ENCODE data around the gene MICAL1. TPM values are rescaled to one million over a fixed set of nuclear protein-coding genes. Genes with fewer than 3 reads are reported as not detected.

Gene MICAL1
- polyA plus RNA-seq, 3 donors: 6.8 to 30.3 (median 21.2) TPM

DNA sequence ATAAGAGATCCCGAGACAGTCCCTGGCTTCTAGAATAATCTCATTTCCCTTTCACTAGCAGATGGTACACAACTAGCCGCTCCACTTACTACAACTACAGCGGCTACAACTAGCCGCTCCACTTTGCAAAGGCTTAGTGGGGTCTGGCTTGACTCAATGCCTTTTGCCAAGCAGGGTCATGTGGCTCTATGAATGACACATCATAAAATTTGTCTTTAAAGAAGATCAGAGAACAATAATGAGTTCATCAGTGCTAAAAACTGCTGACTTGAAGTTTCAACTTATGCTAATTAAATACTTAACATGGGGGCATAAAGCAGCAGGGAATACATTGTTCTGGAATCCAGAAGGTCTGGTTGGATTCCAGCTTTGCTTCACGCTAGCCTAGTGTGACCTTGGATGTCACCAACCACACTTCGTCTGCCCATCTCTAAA lies 2.0 kb upstream of the MICAL1 start:
- H3K27ac ChIP-seq (ENCODE audit: low read depth, low read length): no peak overlapping the region
- 77 to 92% (median 88%) methylated on average over 6 of the region's 6 CpGs for WGBS, 3 donors

DNA sequence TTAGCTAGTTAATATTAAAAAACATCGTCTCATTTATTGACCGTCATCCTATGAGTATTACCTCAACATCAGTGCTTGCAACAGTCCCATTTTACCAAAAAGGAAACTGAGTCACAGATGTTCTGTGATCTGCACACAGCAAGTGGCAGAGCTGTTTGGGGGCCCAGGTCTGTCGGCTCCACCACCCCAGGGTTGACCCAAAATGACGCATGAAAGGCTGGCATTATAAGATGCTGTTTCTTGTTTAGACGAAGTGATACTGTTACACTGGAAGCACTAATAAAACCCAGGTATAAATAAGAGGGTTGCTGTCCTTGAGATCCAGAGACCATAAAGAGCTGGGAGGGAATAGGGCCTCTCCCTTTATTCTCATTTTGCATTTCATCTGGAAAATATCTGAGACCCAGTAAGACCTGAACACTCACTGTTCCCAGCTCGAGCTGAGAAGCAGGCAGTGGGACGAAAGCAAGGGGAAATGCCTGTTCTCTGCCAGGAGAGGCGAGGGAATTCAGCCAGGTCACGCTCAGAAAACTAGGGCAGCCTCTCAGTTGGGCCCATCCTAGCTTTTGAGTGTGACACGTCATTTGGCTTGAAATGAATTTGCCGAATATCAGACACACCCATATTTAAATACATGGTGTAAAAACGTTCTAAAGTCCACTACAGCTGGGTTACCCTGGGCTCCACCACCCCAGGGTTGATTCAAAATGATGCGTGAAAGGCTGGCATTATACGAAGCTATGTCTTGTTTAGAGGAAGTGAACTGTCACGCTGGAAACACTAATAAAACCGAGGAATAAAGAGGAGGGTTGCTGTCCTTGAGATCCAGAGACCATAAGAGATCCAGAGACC lies 1.4 kb upstream of the MICAL1 start:
- 56 to 75% (median 64%) methylated on average over 16 of the region's 16 CpGs for WGBS, 3 donors

DNA sequence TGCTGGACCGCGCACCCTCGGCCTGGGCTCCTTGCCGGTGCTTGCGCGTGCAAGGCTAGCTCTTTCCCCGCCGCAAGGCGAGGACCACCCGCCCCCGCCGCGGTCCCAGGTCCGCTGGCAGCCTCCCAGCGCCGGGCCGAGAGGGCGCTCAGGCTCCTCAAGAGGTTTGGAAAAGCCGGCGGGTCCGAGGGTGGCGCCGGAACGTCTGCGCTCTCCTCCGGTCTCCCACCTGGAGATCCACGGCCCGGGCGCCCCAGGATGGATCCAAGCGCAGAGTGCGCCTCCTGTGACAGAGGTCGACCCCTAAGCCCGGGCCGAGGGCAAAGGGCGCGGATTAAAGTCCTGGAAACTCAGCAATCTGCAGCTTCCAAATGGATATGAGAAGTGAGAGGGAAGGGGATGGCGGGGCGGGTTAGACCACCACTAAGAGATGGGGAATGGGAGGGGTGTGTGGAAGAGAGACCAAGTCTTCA lies 575 bp upstream of the MICAL1 start:
- H3K27ac ChIP-seq (ENCODE audit: low read depth, low read length): no peak overlapping the region
- 10 to 14% (median 13%) methylated on average over 35 to 38 of the region's 38 CpGs for WGBS, 3 donors

More for the DNA sequence above, 1.4 kb upstream of the MICAL1 start:
- H3K27ac ChIP-seq (ENCODE audit: low read depth, low read length): no peak overlapping the region

DNA sequence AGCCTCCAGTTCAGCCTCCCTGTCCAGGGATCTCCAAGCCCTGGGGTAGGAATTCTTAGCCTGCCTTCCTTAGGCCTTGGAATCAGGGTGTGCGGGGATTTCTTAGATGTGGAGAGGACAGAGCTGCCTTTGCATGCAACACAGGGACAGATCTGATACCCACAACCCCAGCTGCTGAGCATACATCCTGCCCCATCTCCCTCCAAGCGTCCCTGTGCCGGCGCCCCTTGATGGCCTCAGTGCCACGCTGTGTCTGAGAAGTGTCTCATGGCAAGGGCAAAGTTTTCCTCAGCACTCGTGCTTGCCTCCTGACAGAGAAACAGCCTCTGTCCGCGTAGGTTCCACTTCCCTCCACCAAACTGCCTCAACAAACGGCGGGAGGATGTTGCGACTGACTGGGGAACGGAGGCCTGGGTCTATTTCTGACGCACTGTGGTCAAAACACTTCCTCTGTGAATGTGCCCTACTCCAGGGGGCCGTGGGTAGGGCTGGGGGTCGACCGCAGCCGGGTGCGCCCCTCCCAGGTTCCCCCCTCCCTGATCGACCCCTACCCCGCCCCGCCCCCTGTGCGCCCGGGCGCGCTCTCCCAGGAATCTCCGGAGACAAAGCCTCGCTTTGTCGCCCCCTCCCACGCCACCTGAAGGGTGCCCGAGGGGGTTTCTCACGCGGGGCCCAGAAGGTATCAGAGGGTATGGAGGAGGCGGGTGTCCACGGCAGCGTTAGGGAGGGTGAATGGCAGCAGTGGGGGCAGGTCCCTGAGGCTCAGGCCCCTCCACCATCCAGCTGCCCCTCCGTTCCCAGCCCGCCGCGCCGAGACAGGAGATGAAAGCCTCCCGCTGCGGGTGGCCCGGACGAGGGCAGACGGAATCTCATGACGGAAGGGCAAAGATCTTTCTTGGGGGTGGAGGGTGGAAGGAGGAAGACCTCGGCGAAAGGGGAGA lies 806 bp downstream of the MICAL1 start:
- H3K27ac ChIP-seq (ENCODE audit: low read depth, low read length): no peak overlapping the region
- WGBS, 3 donors: 5 to 18% (median 6%) methylated on average over 47 to 48 of the region's 48 CpGs

DNA sequence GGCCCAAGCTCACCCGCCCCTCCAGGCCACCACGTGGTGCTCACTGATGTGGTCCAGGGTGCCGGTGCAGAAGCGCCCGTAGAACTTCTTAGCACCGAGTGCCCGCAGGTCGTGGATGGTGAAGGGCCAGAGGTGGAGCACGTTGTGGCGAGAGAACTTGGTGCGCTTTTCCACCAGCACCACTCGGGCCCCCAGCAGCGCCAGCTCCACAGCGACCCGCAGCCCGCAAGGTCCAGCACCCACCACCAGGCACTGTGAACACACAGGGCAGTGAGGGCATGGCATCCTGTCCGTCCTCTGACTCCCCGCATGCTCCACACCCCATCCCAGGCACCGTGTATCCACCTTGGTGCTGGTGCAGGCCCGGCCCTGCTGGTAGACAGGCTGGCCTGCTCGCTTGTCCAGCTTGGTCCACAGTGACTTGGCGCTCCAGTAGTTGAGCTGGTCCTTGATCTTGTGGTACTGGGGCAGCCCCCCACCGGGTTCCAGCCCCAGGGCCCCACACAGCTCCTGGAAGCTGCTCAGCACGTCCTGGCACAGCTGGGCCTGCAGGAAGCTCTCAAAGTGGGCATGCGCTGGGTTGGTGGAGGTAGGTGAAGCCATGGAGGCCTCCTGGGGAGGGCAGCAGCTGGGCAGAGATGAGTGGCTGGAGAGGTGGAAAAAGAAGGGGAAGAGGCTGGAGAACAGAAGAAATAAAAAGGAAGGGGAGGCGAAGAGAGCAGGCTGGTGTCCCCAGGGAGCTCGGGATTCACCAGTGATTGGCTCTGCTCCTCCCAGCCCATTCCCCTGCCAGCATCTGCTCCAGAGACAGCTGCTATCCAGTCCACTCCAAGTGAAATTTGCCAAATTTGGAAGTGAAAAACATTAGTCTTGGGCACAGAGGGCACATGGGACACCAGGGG lies 1.7 kb downstream of the MICAL1 start:
- H3K27ac ChIP-seq (ENCODE audit: low read depth, low read length): no peak overlapping the region
- 88 to 91% (median 89%) methylated on average over 26 to 27 of the region's 27 CpGs for WGBS, 3 donors

DNA sequence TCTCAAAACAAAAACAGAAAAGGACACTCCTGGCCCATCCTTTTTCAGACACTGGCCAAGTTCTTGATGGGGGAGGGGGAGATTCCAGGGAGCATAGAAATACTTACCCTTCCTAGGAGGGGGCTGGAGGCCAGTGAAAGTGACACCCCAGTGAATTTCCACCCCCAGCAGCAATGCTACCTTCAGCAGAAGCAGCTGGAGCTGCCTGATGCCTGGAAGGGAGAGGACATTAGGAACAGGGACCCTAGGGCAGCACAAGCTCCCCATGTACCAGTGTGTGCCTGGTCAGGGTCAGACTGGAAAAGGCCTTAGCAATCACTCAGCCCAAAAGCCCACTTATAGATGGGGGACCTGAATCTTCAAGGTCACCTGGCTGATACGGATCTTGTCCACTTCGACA lies 2.4 kb downstream of the MICAL1 start:
- WGBS, 3 donors: 83 to 93% (median 87%) methylated on average over 2 of the region's 2 CpGs

DNA sequence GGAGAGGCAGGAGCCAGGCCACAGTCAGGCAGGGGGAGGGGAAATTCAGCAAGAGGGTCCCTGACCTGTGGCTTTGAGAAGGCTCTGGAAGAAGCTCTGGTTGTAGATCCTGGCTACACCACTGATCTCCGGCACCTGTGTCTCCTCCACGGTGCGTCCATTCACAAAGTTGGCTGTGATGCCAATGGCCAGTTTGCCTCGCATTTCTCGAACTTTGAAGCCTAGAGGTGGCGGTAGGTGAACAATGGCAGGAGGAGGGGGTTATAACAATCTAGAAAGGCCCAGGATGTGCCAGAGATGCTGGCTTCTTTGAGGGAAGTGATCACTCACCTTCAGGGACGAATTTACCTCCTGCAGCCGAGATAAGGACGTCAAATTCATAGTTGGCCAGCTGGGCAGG lies 3.4 kb downstream of the MICAL1 start:
- WGBS, 3 donors: 79 to 94% (median 92%) methylated on average over 9 of the region's 9 CpGs
- no peak overlapping the region for H3K27ac ChIP-seq (ENCODE audit: low read depth, low read length)

More for the DNA sequence above, 2.4 kb downstream of the MICAL1 start:
- H3K27ac ChIP-seq (ENCODE audit: low read depth, low read length): no peak overlapping the region

DNA sequence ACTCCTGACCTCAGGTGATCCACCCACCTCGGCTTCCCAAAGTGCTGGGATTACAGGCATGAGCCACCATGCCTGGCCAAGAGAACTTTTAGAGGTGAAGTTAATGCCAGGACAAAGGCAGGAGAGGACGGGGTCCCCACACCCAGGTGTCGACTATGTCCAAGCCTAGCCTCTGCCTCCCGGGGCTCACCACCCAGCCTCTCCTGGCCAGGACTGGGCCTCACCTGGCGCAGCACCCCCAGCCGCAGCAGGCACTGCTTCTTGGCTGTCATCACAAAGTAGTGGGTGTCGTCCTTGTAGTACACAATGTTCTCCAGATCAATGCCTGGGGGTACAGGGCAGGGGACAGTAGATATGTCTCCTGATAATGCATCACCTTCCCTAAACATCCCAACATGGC lies 4.2 kb downstream of the MICAL1 start:
- WGBS, 3 donors: 93 to 98% (median 97%) methylated on average over 7 of the region's 7 CpGs
- no peak overlapping the region for H3K27ac ChIP-seq (ENCODE audit: low read depth, low read length)

DNA sequence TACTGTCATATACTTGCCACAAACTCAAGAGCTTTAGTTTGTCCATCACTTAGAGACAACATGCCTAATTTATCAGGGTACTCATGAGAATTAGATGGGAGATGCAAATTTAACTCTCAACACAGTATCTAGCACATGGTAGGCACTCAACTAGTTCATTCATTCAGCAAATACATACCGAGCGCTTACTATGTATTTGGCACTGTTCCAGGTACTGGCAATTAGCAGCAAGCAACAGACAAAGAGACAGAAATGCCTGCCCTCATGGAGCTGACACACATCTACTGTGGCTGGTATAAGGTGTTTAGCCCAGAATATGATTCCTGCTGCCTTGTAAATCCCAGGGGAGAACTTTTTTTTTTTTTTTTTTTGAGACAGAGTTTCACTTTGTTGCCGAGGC lies 4.8 kb downstream of the MICAL1 start:
- WGBS, 3 donors: 78 to 83% (median 82%) methylated on average over 3 of the region's 3 CpGs
- no peak overlapping the region for H3K27ac ChIP-seq (ENCODE audit: low read depth, low read length)

DNA sequence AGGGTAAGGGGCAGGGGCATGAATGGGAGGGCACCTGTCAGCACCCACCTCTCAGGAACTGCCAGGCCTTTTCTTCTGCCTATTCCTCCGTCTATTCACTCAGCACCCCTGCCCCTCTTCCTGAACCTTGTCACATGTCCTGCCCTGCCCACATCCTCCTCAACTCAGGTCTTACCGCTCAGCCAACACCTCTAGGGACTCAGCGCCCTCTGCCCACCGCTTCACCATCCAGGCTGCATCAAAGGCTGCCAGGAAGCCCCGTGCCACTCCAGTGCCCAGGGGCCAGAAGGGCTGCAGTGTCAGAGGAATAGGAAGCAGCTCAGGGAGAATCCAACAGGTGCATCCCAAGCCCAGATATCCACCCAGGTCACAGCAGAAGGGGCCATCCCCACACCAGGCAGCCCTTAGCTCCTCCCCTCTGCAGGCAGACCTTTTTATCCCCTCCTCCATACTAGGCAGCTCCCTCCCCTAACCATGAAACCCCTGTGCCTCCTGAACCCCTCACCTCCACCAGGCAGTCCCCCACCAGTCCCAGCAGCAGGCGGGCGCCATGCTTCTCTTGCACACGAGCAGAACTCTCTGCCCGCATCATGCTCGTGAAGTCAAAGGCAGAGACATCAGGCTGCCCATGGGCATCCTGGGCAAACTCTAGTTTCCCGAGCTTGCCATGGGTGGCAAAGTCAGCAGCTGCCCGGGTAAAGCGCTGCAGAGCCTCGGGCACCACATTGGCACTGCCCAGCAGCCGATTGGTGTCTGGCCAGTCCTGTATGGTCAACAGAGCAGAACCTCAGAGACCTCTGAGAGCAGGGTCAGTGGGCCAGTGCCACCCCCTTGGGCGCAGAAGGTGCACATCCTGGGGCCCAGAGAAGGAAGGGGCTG lies 5.5 kb downstream of the MICAL1 start:
- no peak overlapping the region for H3K27ac ChIP-seq (ENCODE audit: low read depth, low read length)
- WGBS, 3 donors: 79 to 83% (median 80%) methylated on average over 16 of the region's 16 CpGs

DNA sequence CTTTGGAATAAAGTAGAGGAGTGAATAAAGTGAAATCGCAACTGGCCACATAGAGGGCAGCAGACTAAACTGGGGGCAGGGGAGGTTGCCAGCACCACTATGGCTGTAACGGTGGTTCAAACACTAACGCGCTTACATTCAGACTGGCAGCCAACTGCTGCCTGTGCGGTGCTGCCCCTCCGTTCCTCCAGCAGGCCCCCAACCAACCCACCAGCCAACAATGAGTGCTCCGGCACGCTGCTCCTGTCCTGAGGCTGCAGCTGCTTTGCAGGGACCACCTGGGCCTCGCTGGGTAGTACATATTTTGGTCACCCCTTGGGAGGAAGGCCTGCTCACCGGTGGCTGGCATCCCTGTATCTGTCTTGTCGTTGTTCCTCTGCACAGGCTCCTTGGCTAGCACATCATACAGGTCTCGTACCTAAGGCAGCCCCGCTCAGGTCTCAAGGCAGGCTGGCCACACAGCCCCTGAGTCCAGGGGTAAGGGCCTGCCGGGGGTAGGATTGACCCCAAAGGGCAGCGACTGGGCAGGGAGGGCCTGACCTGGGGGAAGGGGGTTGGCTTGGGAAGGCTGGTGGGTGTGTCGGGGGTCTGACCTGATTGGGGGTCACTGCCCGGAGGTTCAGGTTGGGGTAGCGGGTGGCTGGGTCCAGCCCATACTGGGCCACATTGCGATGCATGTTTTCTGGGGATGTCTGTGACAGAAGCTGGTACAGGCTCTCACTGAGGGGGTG lies 6.3 kb downstream of the MICAL1 start:
- 73 to 88% (median 84%) methylated on average over 19 of the region's 19 CpGs for WGBS, 3 donors
- no peak overlapping the region for H3K27ac ChIP-seq (ENCODE audit: low read depth, low read length)

DNA sequence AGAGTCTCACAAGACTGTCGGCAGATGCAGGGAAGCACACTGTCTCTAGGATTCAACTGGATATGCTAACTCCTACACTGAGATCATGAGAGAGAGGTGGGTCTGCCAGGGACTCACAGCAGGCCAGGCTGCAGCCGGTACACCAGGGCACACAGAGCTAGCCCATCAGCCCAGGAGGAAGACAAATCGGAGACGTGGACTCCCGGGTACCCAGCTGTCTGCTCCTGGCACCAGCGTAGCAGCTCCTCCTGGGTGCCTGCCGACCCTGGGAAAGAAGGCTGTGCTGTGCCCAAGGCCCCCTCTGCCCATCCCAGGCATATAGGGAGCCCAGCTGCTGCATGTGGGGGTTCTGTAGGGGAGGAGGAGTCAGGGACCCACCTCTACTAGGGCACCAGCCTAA lies 7.0 kb downstream of the MICAL1 start:
- 65 to 87% (median 79%) methylated on average over 7 of the region's 7 CpGs for WGBS, 3 donors
- H3K27ac ChIP-seq (ENCODE audit: low read depth, low read length): no peak overlapping the region

DNA sequence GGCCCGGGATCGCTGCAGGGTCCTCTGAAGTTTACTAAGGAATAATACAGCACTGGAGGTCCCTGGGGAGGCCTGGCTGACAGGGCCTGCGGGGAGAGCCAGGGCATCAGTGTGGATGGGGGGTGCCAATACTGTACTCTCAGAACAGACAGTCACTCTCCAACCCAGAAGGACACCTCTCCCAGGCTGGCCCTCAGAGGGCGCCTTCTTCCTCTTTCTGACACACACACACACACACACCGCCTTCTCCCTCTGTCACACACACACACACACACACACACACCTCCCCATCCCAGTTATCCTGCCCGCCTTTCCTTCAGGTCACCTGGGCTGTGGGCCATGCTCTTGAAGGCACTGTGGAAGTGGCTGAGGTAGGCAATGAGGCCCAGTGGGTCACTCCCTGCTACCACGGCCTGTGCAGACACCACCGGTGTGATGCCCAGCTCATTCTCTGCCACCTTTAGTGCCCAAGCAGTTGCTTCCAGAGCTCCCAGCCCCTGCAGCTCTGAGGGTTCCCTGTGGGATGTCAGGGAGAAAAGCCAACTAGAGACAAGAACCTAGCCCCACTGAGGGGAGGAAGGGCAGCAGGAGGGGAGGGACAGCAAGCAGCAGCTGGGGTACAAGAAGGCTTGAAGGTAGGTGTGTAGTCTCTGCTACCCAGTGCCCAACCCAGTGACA lies 7.6 kb downstream of the MICAL1 start:
- 73 to 82% (median 82%) methylated on average over 8 of the region's 8 CpGs for WGBS, 3 donors
- no peak overlapping the region for H3K27ac ChIP-seq (ENCODE audit: low read depth, low read length)

DNA sequence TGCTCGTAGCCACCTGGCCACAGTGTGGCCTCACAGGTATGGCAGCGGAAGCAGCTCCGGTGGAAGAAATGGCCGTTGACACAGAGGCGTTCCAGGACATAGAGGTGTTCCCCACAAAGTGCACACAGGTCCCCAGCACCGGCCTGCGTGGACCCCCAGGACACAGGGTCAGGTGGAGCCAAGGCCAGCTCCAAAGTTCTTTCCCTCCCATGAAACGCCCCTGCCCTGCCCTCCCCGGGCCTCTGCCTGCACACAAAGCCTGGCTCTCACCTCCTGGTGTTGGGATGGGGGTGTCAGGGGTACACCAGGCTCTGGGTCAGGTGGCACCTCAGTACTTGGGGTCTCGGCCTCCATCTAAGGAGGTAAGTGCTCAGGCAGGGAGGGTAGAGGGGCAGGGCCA lies 8.5 kb downstream of the MICAL1 start:
- 83 to 94% (median 89%) methylated on average over 10 of the region's 10 CpGs for WGBS, 3 donors
- H3K27ac ChIP-seq (ENCODE audit: low read depth, low read length): no peak overlapping the region

DNA sequence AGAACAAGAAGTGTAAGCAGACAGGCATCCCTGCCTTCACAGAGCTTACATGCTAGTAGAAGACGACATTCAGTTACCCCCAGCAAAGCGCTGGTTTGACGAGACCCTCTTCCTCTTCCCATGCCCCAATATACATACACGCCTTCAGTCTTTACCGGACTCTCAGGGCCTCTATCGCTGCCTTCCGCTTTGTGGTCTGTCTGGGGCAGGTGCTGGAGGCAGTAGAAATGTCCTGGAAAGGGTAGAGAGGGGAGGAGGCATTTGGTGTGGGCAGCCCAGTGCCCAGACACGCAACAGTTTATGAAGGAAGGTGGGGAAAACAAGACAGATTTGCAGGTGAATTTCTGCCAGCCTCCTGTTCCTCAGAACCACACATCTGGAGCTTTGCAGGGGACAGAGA lies 9.0 kb downstream of the MICAL1 start:
- H3K27ac ChIP-seq (ENCODE audit: low read depth, low read length): no peak overlapping the region
- 83 to 91% (median 83%) methylated on average over 8 of the region's 8 CpGs for WGBS, 3 donors

DNA sequence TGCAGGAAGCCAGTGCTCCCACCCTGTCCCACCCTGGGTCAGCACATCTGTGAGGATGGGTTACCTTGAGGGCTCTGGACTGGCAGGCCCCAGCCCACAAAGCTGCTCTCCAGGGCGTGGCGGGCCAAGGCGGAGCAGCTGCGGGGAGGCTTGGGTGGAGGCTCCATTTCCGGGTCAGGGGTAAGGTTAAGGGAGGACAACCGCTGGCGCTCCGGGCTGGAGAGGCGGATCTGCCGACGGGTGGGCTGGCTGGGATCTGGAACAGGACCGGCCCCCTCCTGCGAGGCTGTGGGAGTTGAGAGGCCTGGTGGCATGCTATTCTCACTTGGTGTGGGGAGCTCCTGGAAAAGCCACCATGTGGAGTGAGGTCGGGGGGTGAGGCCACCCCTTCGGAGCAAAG lies 9.5 kb downstream of the MICAL1 start:
- 88 to 93% (median 92%) methylated on average over 15 of the region's 15 CpGs for WGBS, 3 donors

More for the DNA sequence above, 9.5 kb downstream of the MICAL1 start:
- no peak overlapping the region for H3K27ac ChIP-seq (ENCODE audit: low read depth, low read length)
